ENCODE measurements around the gene PLCB4.

The PLCB4 gene

DNA sequence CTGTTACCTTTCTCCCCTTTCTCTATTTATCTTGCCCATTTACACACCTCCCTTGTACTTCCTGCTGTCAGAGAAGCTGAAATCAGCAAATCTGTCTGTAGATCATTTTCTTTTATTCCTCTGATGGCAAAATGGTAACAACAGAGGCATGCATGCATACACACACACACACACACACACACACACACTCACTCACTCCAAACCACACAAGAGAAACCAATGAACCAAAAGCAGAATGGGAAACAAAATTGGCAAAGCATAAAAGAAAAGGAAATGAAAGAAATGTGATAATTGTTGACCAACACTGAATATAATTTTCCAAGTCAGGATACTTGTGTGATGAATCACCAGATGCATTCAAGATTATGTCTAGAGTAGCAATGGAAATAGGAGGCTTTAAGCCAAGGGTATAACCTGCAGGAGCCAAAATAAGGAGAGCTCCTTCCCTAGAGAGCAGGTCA, 172.4 kb downstream of the PLCB4 start:
- H3K4me3 ChIP-seq (ENCODE audit: low read depth, low read length), result no peak overlapping the region
- no peaks in the 10 kb centered on the region for H3K27me3 ChIP-seq (ENCODE audit: control insufficient read depth, insufficient read depth, low read length)
- H3K27ac ChIP-seq (ENCODE audit: low read depth, low read length), result no peak overlapping the region
- 0 out of 2 replicates have a peak, but pooled peaks cover 2% of the 10 kb centered on the region for H3K36me3 ChIP-seq (ENCODE audit: control insufficient read depth, insufficient read depth, low read length)
- peaks cover 11% of the 10 kb centered on the region; the same call in 1 of the 2 replicates for H3K4me1 ChIP-seq (ENCODE audit: control insufficient read depth, insufficient read depth, low read length)
- peaks cover 3% of the 10 kb centered on the region; the same call in 1 of the 2 replicates for H3K9me3 ChIP-seq (ENCODE audit: control insufficient read depth, insufficient read depth, low read length)
- H3K9ac ChIP-seq (ENCODE audit: low read depth, low read length), result no peak overlapping the region

- Histone ChIP-seq H3K36me3 (ENCODE audit: control insufficient read depth, insufficient read depth, low read length) (no peaks in the 10 kb centered on the region), H3K4me3 (ENCODE audit: low read depth, low read length) (no peak overlapping the region), H3K27me3 (ENCODE audit: control insufficient read depth, insufficient read depth, low read length) (no peaks in the 10 kb centered on the region), H3K9ac (ENCODE audit: low read depth, low read length) (no peak overlapping the region), H3K27ac (ENCODE audit: low read depth, low read length) (no peak overlapping the region), H3K4me1 (ENCODE audit: control insufficient read depth, insufficient read depth, low read length) (peaks cover 11% of the 10 kb centered on the region; the same call in 1 of the 2 replicates), H3K9me3 (ENCODE audit: control insufficient read depth, insufficient read depth, low read length) (no peaks in the 10 kb centered on the region)
Measured at GRCh38 chr20:9241721-9242427, 173.0 kb downstream of the PLCB4 start.

- no peaks in the 10 kb centered on the region for H3K36me3 ChIP-seq (ENCODE audit: control insufficient read depth, insufficient read depth, low read length)
- no peaks in the 10 kb centered on the region for H3K27me3 ChIP-seq (ENCODE audit: control insufficient read depth, insufficient read depth, low read length)
- H3K4me1 ChIP-seq (ENCODE audit: control insufficient read depth, insufficient read depth, low read length), result peaks cover 11% of the 10 kb centered on the region; the same call in 1 of the 2 replicates
- no peak overlapping the region for H3K27ac ChIP-seq (ENCODE audit: low read depth, low read length)
- no peaks in the 10 kb centered on the region for H3K9me3 ChIP-seq (ENCODE audit: control insufficient read depth, insufficient read depth, low read length)
- no peak overlapping the region for H3K4me3 ChIP-seq (ENCODE audit: low read depth, low read length)
- H3K9ac ChIP-seq (ENCODE audit: low read depth, low read length), result no peak overlapping the region
Measured at GRCh38 chr20:9243986-9244385, 175.1 kb downstream of the PLCB4 start.

DNA sequence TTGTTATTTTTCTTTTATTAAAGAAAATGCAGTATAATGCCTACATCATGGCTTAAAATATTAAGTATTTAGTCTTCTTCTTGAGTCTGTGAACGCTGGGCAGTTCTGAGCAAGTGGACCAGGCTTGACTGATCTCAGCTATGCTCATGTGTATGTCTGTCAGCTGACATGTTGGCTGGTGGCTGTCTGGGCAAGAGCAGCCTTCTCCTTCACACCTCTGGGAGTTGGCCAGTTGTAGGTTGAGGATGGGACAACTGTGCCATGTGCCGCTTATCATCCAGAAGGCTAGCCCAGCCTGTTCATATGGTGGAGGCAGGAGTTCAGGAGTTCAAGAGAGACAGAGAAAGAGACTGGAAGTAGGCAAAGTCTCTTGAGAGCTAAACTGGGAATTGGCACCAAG, 175.9 kb downstream of the PLCB4 start:
- peaks cover 11% of the 10 kb centered on the region; the same call in 1 of the 2 replicates for H3K4me1 ChIP-seq (ENCODE audit: control insufficient read depth, insufficient read depth, low read length)
- H3K9ac ChIP-seq (ENCODE audit: low read depth, low read length), result no peak overlapping the region
- H3K9me3 ChIP-seq (ENCODE audit: control insufficient read depth, insufficient read depth, low read length), result no peaks in the 10 kb centered on the region
- H3K27me3 ChIP-seq (ENCODE audit: control insufficient read depth, insufficient read depth, low read length), result no peaks in the 10 kb centered on the region
- H3K36me3 ChIP-seq (ENCODE audit: control insufficient read depth, insufficient read depth, low read length), result no peaks in the 10 kb centered on the region
- no peak overlapping the region for H3K27ac ChIP-seq (ENCODE audit: low read depth, low read length)
- no peak overlapping the region for H3K4me3 ChIP-seq (ENCODE audit: low read depth, low read length)

DNA sequence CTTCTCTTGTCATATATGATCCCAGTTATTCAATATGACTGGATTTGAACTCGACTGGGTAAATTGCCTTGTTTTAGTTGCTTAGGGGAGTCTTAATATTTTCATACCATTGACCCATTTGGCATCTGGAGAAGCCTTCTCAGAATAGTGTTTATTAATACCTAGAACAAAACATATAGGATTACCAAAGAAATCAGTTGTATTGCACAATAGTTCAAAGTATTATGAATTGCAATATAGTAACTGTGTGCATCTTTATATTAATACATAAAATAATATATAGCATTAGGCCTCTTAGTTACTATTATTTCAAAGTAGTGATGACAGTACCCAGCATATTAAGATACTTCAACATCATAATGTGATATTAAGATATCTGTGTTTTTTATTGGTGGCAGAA, 177.8 kb downstream of the PLCB4 start:
- H3K9ac ChIP-seq (ENCODE audit: low read depth, low read length), result no peak overlapping the region
- H3K36me3 ChIP-seq (ENCODE audit: control insufficient read depth, insufficient read depth, low read length), result no peaks in the 10 kb centered on the region
- H3K27ac ChIP-seq (ENCODE audit: low read depth, low read length), result no peak overlapping the region
- no peaks in the 10 kb centered on the region for H3K9me3 ChIP-seq (ENCODE audit: control insufficient read depth, insufficient read depth, low read length)
- H3K4me1 ChIP-seq (ENCODE audit: control insufficient read depth, insufficient read depth, low read length), result no peaks in the 10 kb centered on the region
- H3K27me3 ChIP-seq (ENCODE audit: control insufficient read depth, insufficient read depth, low read length), result no peaks in the 10 kb centered on the region
- H3K4me3 ChIP-seq (ENCODE audit: low read depth, low read length), result no peak overlapping the region

GRCh38 chr20:9250511-9250910, 181.6 kb downstream of the PLCB4 start:
- no peak overlapping the region for H3K9ac ChIP-seq (ENCODE audit: low read depth, low read length)
- H3K27ac ChIP-seq (ENCODE audit: low read depth, low read length), result no peak overlapping the region
- H3K4me3 ChIP-seq (ENCODE audit: low read depth, low read length), result no peak overlapping the region
- H3K27me3 ChIP-seq (ENCODE audit: control insufficient read depth, insufficient read depth, low read length), result no peaks in the 10 kb centered on the region
- H3K4me1 ChIP-seq (ENCODE audit: control insufficient read depth, insufficient read depth, low read length), result no peaks in the 10 kb centered on the region
- no peaks in the 10 kb centered on the region for H3K9me3 ChIP-seq (ENCODE audit: control insufficient read depth, insufficient read depth, low read length)
- no peaks in the 10 kb centered on the region for H3K36me3 ChIP-seq (ENCODE audit: control insufficient read depth, insufficient read depth, low read length)

DNA sequence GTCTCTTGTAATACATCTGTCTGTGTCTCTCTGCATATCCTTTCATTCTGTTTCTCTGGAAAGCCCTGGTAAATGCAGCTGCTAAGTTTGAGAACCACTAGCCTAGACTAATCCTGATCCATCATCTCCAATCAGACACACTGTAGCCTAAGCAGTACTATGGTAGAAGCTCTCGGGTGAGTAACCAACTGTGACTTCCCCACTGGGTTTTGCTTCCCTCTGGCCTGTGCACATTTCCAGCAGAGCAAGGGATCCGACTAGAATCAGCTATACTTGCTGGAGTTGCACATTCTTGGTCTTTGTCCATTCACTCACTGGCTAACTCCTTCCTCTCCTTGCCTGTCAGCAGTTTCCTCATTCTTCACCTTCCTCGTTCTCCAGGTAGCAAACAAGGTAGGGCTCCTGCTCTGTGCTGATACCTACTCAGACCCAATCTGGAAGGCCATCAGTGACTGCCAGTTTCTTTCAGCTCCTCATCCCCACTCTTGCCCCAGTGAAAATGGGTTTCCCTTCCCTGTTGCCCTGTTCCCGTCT, 184.2 kb downstream of the PLCB4 start:
- Histone ChIP-seq H3K4me1 (ENCODE audit: control insufficient read depth, insufficient read depth, low read length) (no peaks in the 10 kb centered on the region), H3K36me3 (ENCODE audit: control insufficient read depth, insufficient read depth, low read length) (no peaks in the 10 kb centered on the region)

GRCh38 chr20:9255171-9255570, 186.3 kb downstream of the PLCB4 start:
- Histone ChIP-seq H3K27me3 (ENCODE audit: control insufficient read depth, insufficient read depth, low read length) (no peaks in the 10 kb centered on the region), H3K4me3 (ENCODE audit: low read depth, low read length) (no peak overlapping the region), H3K9ac (ENCODE audit: low read depth, low read length) (no peak overlapping the region), H3K9me3 (ENCODE audit: control insufficient read depth, insufficient read depth, low read length) (no peaks in the 10 kb centered on the region), H3K27ac (ENCODE audit: low read depth, low read length) (no peak overlapping the region), H3K36me3 (ENCODE audit: control insufficient read depth, insufficient read depth, low read length) (no peaks in the 10 kb centered on the region), H3K4me1 (ENCODE audit: control insufficient read depth, insufficient read depth, low read length) (no peaks in the 10 kb centered on the region)

More for the DNA sequence above, 184.2 kb downstream of the PLCB4 start:
- H3K9me3 ChIP-seq (ENCODE audit: control insufficient read depth, insufficient read depth, low read length), result no peaks in the 10 kb centered on the region
- H3K9ac ChIP-seq (ENCODE audit: low read depth, low read length), result no peak overlapping the region
- no peak overlapping the region for H3K27ac ChIP-seq (ENCODE audit: low read depth, low read length)
- no peaks in the 10 kb centered on the region for H3K27me3 ChIP-seq (ENCODE audit: control insufficient read depth, insufficient read depth, low read length)
- no peak overlapping the region for H3K4me3 ChIP-seq (ENCODE audit: low read depth, low read length)

DNA sequence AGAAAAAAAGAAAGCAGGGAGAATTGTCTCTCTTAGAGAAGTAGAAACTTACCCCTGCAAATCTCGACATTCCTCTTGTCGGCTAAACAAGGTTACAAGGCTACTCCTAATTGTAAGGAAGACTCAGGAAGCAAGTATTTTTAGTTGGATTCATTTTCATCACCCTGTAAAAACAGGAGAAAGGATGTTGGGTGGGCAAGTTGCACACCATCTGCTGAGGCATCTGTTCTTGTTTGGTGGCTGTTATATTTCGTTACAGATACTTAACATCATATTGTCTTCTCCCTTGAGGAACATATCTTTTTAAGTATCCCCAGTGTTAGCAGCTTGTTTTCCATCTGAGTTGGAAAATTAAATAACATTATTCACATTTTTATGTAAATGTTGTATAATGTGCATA, 187.5 kb downstream of the PLCB4 start:
- Histone ChIP-seq H3K9ac (ENCODE audit: low read depth, low read length) (no peak overlapping the region), H3K27me3 (ENCODE audit: control insufficient read depth, insufficient read depth, low read length) (no peaks in the 10 kb centered on the region), H3K27ac (ENCODE audit: low read depth, low read length) (no peak overlapping the region), H3K4me3 (ENCODE audit: low read depth, low read length) (no peak overlapping the region), H3K9me3 (ENCODE audit: control insufficient read depth, insufficient read depth, low read length) (no peaks in the 10 kb centered on the region), H3K36me3 (ENCODE audit: control insufficient read depth, insufficient read depth, low read length) (no peaks in the 10 kb centered on the region), H3K4me1 (ENCODE audit: control insufficient read depth, insufficient read depth, low read length) (no peaks in the 10 kb centered on the region)

DNA sequence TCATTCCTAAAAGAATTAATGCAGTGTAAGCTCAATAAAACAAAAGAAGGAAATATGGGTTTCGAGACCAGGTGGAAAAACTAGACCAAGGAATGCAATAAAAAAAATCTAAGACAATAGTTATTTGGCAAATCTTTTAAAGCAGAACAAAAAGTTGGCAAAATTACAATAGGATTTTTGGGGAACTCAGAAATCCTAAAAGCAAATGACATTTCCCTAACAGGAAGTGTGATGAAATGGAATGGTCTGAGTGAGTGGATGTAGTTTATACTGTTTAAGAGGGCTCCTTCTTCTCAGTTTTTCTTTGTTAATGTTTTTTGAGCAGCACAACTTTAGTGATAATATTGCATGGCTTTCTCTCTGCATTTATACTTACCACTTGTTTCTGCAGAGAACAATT, 190.0 kb downstream of the PLCB4 start:
- no peak overlapping the region for H3K4me3 ChIP-seq (ENCODE audit: low read depth, low read length)
- H3K9me3 ChIP-seq (ENCODE audit: control insufficient read depth, insufficient read depth, low read length), result no peaks in the 10 kb centered on the region
- no peak overlapping the region for H3K9ac ChIP-seq (ENCODE audit: low read depth, low read length)

GRCh38 chr20:9260027-9260426, 191.1 kb downstream of the PLCB4 start:
- no peak overlapping the region for H3K9ac ChIP-seq (ENCODE audit: low read depth, low read length)
- H3K9me3 ChIP-seq (ENCODE audit: control insufficient read depth, insufficient read depth, low read length), result no peaks in the 10 kb centered on the region
- peaks cover 3% of the 10 kb centered on the region; the same call in 1 of the 2 replicates for H3K4me1 ChIP-seq (ENCODE audit: control insufficient read depth, insufficient read depth, low read length)
- no peaks in the 10 kb centered on the region for H3K27me3 ChIP-seq (ENCODE audit: control insufficient read depth, insufficient read depth, low read length)
- H3K36me3 ChIP-seq (ENCODE audit: control insufficient read depth, insufficient read depth, low read length), result no peaks in the 10 kb centered on the region
- no peak overlapping the region for H3K4me3 ChIP-seq (ENCODE audit: low read depth, low read length)
- H3K27ac ChIP-seq (ENCODE audit: low read depth, low read length), result no peak overlapping the region

More for the DNA sequence above, 190.0 kb downstream of the PLCB4 start:
- no peaks in the 10 kb centered on the region for H3K36me3 ChIP-seq (ENCODE audit: control insufficient read depth, insufficient read depth, low read length)
- H3K27me3 ChIP-seq (ENCODE audit: control insufficient read depth, insufficient read depth, low read length), result no peaks in the 10 kb centered on the region
- H3K27ac ChIP-seq (ENCODE audit: low read depth, low read length), result no peak overlapping the region
- H3K4me1 ChIP-seq (ENCODE audit: control insufficient read depth, insufficient read depth, low read length), result peaks cover 3% of the 10 kb centered on the region; the same call in 1 of the 2 replicates

Data from HUES48 (cell line).